COLO668 (cell line): ENCODE data around the gene CSRNP2.

Experiments used
- DNase-seq: peaks from one replicate; lab custom pipeline; 2025; ENCODE audit not compliant: unreplicated experiment; lab: John Stamatoyannopoulos, UW

CSRNP2 gene, protein sequence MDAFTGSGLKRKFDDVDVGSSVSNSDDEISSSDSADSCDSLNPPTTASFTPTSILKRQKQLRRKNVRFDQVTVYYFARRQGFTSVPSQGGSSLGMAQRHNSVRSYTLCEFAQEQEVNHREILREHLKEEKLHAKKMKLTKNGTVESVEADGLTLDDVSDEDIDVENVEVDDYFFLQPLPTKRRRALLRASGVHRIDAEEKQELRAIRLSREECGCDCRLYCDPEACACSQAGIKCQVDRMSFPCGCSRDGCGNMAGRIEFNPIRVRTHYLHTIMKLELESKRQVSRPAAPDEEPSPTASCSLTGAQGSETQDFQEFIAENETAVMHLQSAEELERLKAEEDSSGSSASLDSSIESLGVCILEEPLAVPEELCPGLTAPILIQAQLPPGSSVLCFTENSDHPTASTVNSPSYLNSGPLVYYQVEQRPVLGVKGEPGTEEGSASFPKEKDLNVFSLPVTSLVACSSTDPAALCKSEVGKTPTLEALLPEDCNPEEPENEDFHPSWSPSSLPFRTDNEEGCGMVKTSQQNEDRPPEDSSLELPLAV

DNA sequence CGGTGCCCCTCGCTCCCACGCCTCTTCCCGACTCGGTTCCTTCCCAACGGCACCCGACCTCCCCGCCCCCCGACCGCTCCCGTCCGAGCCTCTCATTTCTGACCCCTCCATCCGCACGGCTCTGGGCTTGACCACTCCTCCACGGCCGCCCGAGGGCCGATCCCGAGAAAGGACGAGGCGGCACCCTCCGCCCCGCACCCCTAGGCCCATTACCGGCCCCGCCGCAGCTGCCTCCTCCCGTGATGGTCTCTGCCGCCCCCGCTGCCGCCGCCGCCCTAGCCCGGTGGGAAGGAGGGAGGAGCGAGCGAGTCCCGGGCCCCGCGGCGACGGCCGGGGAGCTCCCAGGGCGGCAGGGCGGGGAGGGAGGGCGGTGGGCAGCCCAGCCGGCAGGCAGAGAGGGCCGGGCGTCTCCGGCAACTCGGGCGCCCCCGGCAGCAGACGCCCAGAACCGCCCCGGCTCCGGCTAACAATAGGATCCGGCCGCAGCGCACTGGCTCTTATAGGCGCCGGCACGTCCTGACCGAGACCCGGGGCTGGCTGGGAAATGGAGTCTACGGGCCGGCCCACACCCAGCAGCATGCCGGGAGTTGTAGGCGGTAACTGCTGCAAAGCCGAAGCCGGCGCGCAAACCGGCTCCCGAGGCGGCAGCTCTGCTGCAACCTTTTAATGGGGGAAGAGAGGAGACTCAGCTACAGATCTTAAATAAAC, at the start of gene CSRNP2:
CSRNP2 (minus strand) TSS at position 471 of the 708 bp plus-strand sequence. CDS start 7,035 bp downstream, outside the sequence.
- peak; percentile 91 for DNase-seq

DNA sequence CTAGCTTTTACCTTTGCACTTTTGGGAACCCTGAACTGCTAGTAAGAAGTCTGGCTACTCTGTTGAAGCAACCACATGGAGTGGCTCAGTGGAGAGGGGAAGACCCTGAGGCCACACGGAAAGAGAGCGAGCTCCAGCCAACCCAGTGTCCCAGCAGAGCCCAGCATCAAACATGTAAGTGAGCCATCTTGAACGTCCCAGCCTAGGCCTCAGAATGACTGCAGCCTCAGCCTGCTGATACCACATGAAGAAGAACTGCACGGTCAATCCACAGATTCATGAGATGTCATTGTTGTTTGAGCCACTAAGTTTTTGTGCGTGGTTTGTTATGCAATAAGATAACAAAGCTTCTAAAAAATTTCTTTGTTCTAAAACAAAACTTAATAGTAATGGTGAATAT, 49.3 kb upstream of the CSRNP2 start:
- DNase-seq: no peak

DNA sequence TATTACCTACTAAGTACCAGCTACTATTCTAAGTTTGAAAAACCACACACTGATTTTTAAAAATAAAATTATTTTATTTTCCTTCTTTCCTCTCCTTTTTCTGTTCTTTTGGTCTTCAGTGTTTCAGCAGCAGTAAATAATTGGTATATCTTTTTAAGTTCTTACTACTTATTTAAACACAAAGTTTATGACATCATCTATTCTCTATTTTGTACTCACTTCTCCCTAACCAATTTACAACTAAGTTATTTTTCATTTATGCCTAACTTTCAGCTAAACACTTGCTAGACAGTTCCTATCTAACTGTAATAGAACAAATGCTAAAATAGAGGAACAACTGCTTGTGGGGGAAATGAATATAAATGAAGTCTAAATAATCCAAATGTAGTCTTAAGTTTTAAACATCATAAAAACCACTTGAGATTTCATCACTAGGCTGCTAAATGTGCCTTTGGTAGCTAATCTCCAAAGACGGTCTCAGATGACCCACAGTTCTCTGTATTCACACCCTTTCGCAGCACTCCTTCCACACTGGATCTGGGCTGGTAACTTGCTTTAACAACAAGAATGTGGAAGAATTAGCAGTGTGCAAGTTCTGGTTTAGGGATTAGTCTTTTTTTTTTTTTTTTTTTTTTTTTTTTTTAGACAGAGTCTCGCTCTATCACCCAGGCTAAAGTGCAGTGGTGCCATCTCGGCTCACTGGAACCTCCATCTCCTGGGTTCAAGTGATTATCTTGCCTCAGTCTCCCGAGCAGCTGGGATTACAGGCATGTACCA, 48.5 kb upstream of the CSRNP2 start:
- DNase-seq: no peak

DNA sequence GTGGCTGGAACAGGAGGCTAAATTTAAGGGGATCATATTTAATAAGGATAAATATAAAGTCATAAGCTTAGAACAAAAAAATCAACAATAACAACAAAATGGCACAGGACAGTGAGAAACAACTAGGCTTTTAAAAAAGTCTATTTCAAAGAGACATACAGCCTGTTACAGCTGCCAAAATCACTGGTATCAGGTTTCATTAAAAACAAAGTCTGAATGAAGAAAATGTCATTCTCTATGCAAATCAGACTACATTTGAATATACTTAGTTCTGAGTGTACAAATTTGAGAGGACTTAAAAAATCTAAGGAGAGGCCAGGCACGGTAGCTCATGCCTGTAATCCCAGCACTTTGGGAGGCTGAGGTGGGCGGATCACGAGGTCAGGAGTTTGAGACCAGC, 45.5 kb upstream of the CSRNP2 start:
- DNase-seq: no peak

DNA sequence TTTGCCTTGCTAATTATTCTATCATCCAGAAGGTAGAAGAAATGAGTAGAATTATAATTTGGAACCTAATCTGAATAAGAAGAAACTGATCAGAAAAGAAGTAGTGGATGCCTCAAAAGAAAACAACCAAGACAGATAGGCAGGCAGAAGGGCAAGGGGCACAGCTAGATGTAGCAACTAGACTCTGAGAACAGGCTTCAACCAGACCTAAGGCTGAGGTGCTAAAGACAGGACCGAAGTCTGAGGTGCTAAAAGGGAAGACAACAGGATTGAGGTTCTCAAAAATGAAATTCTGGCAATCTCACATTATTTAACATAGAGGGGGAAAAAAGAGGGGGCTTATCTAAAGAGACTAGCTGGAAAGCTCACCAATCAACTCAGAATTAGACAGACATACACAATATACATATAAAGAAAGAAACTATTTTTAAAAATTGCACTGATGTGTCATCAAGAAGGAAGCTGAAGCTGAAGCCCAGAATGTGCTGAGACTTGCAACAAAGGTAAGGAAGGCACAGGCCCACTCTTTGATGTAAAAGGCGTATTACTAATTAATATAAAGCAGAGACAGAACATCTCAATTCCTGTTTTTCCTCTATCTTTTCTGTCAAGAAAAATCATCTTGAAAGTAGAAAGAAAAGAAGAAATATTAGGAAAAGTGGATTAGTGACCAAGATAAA, 43.8 kb upstream of the CSRNP2 start:
- DNase-seq: no peak

DNA sequence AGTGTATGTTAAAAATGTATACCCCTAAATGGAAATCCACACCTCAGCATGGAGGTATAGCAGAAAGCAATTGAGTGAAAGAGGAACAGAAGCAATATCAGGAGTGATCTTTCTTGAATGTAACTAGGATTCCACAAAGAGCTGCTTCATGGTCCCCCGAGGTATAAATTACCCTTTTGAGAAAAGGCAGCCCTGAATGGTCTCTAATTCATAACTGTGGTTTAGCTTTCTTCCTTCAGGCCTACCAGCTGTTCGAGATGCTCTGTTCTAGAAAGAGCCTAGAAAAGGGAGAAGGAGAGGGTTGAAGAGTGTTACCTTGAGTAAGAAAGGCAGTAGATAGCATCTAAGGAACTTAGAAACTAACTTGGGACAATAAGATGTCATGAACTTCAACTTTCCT, 42.9 kb upstream of the CSRNP2 start:
- DNase-seq: no peak

DNA sequence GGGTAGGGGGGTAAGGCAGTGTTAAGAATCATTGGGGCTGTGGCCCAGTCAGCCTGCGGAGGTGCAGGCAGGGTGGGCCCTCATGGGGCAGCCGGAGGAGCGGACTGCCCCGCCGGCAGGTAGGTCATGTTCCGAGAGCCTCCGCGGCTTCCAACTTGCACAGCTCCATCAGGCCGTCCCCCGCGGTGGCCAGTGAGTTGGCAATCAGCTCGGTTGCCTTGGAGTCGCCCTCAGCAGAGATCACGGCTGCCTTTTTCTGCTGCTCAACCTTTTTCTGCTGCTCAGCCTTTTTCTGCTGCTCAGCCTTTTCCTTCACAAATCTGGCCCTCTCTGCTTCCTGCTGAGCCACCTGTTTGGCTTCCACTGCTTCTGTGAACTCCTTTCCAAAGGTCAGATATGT, 41.1 kb upstream of the CSRNP2 start:
- no peak for DNase-seq

DNA sequence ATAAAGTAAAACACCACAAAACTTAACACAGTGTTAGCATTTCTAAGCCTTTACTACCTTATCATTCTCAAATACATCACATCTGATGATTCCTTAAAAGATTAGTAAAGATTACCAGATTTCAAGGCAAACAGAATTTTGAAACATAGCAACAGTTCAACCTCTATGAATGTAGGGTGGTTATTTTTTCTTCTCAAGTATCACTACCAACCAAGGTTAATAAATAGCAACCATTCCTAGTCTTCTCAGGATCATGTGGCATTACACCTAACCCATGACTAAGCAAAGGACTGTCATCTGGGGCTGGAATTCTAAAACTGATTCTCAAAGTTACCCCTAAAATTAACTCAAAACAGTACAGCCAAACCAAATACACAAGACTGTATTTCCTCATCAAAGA, 39.4 kb upstream of the CSRNP2 start:
- DNase-seq: no peak

DNA sequence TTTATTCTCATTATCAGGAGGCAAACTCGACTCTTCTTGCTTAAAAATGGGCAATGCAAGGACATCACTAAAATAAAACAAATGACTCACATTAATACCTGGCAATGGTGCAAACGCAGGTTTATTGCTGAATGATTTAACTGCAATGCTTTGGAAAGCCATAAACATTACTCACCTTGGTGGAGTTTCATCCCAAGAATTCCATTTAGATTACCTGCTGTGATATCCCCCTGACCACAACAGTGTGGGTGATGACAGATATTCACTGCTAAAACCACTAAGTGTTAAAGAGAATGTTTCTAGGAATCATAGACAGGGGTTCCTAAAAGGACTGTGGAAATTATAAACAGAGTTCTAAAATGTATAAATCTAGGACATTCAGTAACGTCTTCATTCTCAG, 35.3 kb upstream of the CSRNP2 start:
- DNase-seq: no peak

DNA sequence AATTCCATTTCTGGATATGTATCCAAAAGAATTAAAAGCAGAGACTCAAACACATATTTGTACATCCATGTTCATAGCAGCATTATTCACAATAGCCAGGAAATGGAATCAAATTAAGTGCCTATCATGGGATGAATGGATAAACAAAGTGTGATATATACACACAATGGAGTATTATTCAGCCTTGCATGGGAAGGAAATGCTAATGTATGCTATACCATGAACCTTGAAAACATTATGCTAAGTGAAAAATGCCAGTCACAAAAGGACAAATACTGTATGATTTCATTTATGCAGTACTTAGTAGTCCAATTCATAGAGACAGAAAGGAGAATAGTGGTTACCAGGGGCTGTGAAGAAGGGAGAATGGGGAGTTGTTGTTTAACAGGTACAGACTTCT, 32.1 kb upstream of the CSRNP2 start:
- DNase-seq: no peak

DNA sequence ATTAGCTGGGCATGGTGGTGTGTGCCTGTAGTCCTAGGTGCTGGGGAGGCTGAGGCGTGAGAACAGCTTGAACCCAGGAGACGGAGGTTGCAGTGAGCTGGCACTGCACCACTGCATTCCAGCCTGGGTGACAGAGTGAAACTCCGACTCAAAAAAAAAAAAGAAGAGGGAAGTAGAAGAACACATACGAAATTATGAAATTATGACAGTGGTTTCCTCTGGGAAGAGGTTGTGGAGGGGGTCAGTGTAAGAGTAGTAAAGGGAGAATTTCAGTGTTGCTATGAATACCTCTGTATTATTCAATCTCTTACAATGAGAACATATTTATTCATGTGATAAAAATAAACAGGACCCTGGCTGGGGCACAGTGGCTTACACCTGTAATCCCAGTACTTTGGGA, 24.7 kb upstream of the CSRNP2 start:
- DNase-seq: no peak

DNA sequence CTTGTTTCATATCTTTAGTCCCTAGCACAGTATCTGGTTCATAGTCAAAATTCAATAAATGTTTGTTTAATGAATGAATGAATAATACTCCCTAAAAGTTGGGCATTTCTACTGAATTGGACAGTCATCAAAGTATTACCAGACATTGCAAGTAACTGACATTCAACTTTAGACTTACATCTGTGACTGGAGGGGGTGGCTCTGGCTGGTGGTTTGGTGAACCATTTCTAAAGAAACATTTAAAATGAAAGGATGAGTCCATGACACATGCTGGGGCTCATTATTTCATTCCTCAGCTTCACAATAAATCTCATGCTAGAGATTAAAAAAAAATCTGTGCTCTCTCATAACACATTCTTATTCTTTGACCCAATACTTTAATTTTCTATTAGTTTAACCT, 20.6 kb upstream of the CSRNP2 start:
- no peak for DNase-seq

DNA sequence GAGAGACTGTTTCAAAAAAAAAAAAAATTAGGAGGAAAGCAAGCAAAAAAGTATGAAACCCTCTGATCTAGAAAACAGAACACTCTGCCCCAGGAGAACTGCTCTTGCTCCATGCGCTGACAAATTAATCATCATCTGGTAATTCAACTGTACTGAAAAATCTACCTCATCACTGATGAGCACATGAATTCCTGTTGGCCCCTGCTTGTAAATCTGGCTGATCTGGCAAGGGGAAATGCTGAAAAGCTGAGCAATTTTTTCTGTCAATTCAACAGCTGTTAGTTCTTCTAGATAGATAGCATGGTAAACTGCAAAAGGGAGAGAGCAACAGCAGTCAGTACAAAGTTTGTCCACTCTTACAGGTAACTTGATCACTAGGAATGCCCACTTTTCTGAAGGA, 15.2 kb upstream of the CSRNP2 start:
- no peak for DNase-seq

DNA sequence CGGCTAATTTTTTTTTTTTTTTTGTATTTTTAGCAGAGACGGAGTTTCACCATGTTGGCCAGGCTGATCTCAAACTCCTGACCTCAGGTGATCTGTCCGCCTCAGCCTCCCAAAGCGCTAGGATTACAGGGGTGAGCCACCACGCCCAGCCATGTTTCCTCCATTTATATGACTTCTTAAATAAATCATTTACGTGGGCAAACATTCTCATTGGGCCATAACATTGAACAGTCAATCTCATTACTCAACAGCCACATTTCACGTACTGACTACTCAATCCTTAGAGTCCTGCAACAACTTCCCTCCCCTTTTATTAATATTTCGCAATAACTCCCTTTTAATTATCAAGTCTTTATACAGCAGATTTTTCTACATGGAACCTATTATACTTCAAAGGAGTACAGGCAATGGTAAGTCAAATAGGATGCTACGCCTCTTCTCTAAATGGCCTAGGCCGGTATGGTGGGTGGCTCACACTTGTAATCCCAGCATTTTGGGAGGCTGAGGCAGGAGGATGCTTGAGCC, 7.4 kb upstream of the CSRNP2 start:
- no peak for DNase-seq

DNA sequence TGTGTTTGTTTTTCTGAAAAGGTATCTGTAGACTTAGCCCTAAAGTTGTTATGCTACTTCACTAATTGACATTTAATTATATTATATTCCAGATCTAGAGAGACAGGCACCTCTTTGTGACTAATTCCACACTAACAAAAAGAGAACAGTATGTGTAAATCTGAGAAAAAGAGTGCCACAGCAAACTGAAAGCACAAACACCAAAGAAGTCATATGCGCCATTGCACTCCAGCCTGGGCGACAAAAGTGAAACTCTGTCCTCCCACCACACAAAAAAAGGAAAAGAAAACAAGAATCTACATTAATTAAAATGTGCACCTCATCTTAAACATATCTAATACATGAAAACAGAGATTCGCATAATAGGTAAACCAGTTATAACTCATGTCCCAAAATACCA, 4.4 kb upstream of the CSRNP2 start:
- DNase-seq: no peak

DNA sequence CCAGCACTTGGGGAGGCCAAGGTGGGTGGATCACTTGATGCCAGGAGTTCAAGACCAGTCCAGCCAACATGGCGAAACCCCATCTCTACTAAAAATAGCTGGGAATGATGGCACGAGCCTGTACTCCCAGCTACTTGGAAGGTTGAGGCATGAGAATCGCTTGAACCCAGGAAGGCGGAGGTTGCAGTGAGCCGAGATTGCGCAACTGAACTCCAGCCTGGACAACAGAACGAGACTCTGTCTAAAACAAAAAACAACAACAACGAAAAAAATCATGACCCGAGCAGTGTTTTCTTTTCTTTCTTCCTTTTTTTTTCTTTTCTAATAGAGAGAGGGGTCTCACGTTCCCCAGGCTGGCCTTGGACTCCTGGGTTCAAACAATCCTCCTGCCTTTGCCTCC, 3.5 kb upstream of the CSRNP2 start:
- no peak for DNase-seq

DNA sequence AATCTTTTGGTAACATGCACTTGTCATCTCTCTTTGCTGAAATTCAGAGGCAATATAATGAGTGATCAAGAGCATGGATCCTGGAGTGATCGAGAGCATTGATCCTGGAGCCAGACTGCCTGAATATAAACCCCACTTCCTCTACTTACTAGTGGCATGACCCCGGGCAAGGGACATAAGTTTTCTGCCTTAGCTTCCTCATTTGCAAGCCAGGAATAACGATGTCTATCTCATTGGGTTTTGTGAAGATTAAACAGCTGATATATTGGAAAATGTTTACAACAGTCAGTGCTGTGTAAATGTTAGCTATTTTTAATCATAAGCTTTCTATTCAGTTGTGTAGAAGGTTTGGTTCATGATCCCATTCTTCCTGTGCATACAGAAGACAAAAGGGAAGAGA, 2.4 kb upstream of the CSRNP2 start:
- no peak for DNase-seq

DNA sequence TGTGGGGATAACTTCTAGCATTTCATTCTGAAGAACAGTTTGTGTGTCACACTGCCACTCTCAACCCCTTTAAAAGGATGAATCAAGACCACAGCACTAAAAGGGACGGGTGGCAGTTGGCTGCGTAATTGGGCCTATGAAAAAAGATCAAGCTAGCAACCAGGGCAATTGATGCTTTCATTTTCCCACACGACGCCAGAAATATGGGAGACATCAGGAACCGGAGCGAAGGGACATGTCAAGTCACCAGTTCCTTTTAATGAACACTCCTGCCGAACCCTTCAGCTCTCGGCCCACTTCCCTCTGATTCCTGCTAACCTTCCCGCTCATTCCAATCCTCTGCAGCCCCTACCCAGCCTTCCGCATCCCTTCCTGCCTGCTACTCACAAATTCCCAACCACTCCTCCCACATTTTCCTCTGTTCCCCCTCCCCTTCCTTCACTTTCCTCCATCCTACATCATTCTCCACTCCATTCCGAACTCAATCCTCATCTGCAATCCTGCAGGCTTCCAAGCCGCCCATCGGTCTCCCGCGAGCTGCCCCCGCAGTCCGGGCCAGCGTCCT, 753 bp downstream of the CSRNP2 start:
- DNase-seq: peak; percentile 7

DNA sequence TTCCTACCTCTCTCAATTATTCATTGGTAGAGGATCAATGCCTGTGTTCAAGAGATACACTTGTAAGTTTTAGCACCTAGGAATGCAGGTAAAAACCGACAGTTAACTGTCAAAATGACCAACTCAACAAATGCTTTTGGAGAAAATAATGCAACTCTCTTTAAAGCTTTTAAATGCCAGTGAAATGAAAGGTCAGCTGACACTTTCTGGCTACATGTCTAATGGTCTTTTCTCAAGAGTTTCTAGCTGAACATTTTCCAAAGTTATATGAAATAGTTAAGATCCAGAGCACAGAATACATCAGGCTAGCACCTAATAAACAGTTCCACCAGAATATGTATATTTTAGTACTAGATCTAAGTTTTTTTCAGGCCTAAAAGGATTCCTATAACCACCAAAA, 2.0 kb downstream of the CSRNP2 start:
- no peak for DNase-seq

DNA sequence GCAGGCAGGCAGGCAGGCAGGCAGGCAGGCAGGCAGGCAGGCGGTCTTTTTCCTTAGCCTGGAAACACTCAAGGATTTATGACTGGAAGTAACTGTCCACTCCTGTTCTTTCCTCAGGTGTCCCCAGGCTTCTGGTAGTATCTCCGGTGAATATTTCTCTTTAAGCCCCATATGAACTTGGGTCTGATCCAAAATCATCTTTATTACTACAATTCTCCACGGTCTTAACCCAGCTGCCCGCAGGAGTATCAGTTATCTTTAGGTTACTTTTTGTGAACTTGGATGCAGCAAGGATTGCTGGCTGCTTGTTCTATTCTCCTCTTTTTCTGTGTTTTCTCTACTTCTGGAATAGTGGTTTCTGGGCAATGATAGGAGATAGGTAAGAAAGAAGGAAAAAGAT, 3.3 kb downstream of the CSRNP2 start:
- no peak for DNase-seq
